ENCODE results near the gene DPF3.
A peak's percentile ranks its signal among the peaks of the same experiment; 100 is the strongest.

Gene DPF3

GRCh38 chr14:72594099-72594901 is 299.6 kb downstream of the DPF3 start:
- DNase-seq, result peak in 2 of 5 donors; percentile 13 to 93

- DNase-seq, result no peak
Measured at GRCh38 chr14:72591391-72591790, 302.5 kb downstream of the DPF3 start.

GRCh38 chr14:72590577-72590976 is 303.3 kb downstream of the DPF3 start:
- DNase-seq, result peak in 1 of 5 donors; percentile 74

- DNase-seq, result no peak
Measured at GRCh38 chr14:72589652-72590051, 304.2 kb downstream of the DPF3 start.

GRCh38 chr14:72588521-72588920 is 305.4 kb downstream of the DPF3 start:
- no peak for DNase-seq

GRCh38 chr14:72583316-72584272 is 310.3 kb downstream of the DPF3 start:
- no peak for DNase-seq

GRCh38 chr14:72582582-72582981 is 311.3 kb downstream of the DPF3 start:
- no peak for DNase-seq

- no peak for DNase-seq
Measured at GRCh38 chr14:72578514-72578913, 315.4 kb downstream of the DPF3 start.

- DNase-seq, result no peak
Measured at GRCh38 chr14:72577521-72577920, 316.4 kb downstream of the DPF3 start.

- DNase-seq, result no peak
Measured at GRCh38 chr14:72576258-72576657, 317.6 kb downstream of the DPF3 start.

- no peak for DNase-seq
Measured at GRCh38 chr14:72574715-72575114, 319.2 kb downstream of the DPF3 start.

- DNase-seq, result no peak
Measured at GRCh38 chr14:72573725-72574417, 320.0 kb downstream of the DPF3 start.
